Erythroblast (primary cell): ENCODE data around the gene TBC1D30.

Experiments
- GATA1 ChIP-seq: IDR thresholded peaks from 2 replicates; pipeline ENCODE4 v1.6.1; 2011; ENCODE audit warnings: low read depth, mild to moderate bottlenecking, control low read depth, low read length, moderate library complexity
- POLR2A ChIP-seq: IDR thresholded peaks from 2 replicates; pipeline ENCODE4 v1.6.1; 2011; ENCODE audit warnings: mild to moderate bottlenecking, low read length

DNA sequence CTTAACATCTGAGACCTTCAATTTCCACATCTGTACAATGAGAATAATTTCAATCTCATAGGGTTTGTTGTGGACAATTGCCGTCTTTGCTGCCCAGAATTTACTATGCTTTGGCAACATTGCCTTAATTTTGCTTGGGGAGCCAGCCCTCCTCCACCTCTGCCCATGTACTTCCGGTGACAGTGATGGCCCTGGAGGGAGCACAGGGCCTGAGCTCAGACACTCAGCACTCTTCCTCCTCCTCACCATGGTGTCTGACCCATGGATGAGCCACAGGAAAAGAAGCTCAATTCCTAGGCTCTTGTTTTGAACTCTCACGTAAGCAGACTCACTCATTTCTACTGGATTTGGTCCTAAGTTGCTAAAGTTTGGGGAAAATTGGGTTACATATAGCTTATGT is 58.2 kb downstream of the TBC1D30 start:
- TF ChIP-seq POLR2A (no peak), GATA1 (no peak)
